Endothelial cell of umbilical vein (primary cell): ENCODE results near the gene ALDH1L1. TPM values are rescaled to one million over a fixed set of nuclear protein-coding genes. Genes with fewer than 3 reads are reported as not detected.

Experiments used
- BruUV-seq: library from RNA; stranded (reverse); fragments of 400-500 nt; replicated peaks from 2 replicates; lab custom pipeline; 2021; lab: Mats Ljungman, UMichigan
- CTCF ChIA-PET: fragments of 300-600, 350-600 bp; sonication (Branson Sonifier 250); formaldehyde crosslinking; loops from one replicate; lab custom pipeline; 2021; ENCODE audit warnings: antibody characterized with exemption, inconsistent platforms; lab: Charles Lee
- POLR2A ChIA-PET: fragments of 300-600, 350-600 bp; sonication (Branson Sonifier 250); formaldehyde crosslinking; loops from one replicate; lab custom pipeline; 2021; ENCODE audit warnings: antibody characterized with exemption, inconsistent platforms; lab: Charles Lee
- DNase-seq: peaks from one replicate; pipeline ENCODE4 v3.0.0-alpha.2; 2011; ENCODE audit warnings: low read depth, low spot score
- FAIRE-seq: peaks from 2 replicates; lab custom pipeline; 2011; peaks lifted over from hg19 to GRCh38; lab: Jason Lieb, UNC
- H2AFZ ChIP-seq: 2 replicates; pipeline ENCODE4 v1.6.0; 2012; ENCODE audit warnings: low read depth, low read length, control low read depth, inconsistent platforms
- H3K27ac ChIP-seq: 2 replicates; pipeline ENCODE4 v1.5.1; 2011; ENCODE audit warnings: low read depth, mild to moderate bottlenecking, control low read depth, low read length, moderate library complexity; ENCODE audit not compliant: insufficient read depth
- H3K27me3 ChIP-seq, 2 experiments: 2 replicates each; pipeline versions ENCODE4 v1.6.0 to v1.6.1; 2011; ENCODE audit warnings: low read length in 2 of 2, mixed read lengths in 1 of 2; ENCODE audit not compliant: control insufficient read depth in 2 of 2, insufficient read depth in 2 of 2
- H3K36me3 ChIP-seq, 2 experiments: 2 replicates in 1 of 2; 3 replicates in 1 of 2; pipeline ENCODE4 v1.5.1; 2011; ENCODE audit warnings: low read length in 2 of 2, mild to moderate bottlenecking in 1 of 2, moderate library complexity in 1 of 2; ENCODE audit not compliant: control insufficient read depth in 2 of 2, insufficient read depth in 2 of 2; ENCODE audit errors: extremely low read depth in 1 of 2
- H3K4me1 ChIP-seq: 3 replicates; pipeline ENCODE4 v1.5.1; 2011; ENCODE audit warnings: mild to moderate bottlenecking, low read length; ENCODE audit not compliant: control insufficient read depth, insufficient read depth; ENCODE audit errors: extremely low read depth
- H3K4me2 ChIP-seq: 2 replicates; pipeline ENCODE4 v1.6.1; 2011; ENCODE audit warnings: low read length, control low read depth, mixed read lengths; ENCODE audit not compliant: insufficient read depth
- H3K4me3 ChIP-seq, 3 experiments: fragments of 200-600 bp in 1 of 3; sonication (generic), shearing (Covaris generic) in 1 of 3; replicated peaks in 1 of 3; 2 replicates each; pipeline ENCODE4 v1.5.1; 2011 to 2016; ENCODE audit warnings: control low read depth in 3 of 3, low read length in 3 of 3, mild to moderate bottlenecking in 2 of 3, inconsistent platforms in 1 of 3, low read depth in 1 of 3, moderate library complexity in 1 of 3; ENCODE audit not compliant: insufficient read depth in 1 of 3
- H3K79me2 ChIP-seq: 2 replicates; pipeline ENCODE4 v1.6.0; 2012; ENCODE audit warnings: low read length, inconsistent platforms; ENCODE audit not compliant: control insufficient read depth, insufficient read depth
- H3K9ac ChIP-seq: replicated peaks from 2 replicates; pipeline ENCODE3; 2011; ENCODE audit warnings: low read length, control low read depth; ENCODE audit not compliant: insufficient read depth; ENCODE audit errors: extremely low read depth
- H3K9me1 ChIP-seq: replicated peaks from 3 replicates; pipeline ENCODE4 v1.6.0; 2011; ENCODE audit warnings: mild to moderate bottlenecking, low read length; ENCODE audit not compliant: control insufficient read depth, insufficient read depth; ENCODE audit errors: extremely low read depth
- H3K9me3 ChIP-seq: replicated peaks from 2 replicates; pipeline ENCODE4 v1.5.1; 2012; ENCODE audit warnings: low read length, inconsistent platforms; ENCODE audit not compliant: control insufficient read depth, insufficient read depth
- H4K20me1 ChIP-seq: replicated peaks from 2 replicates; pipeline ENCODE3; 2011; ENCODE audit warnings: mild to moderate bottlenecking, low read length; ENCODE audit not compliant: control insufficient read depth, insufficient read depth; ENCODE audit errors: extremely low read depth
- CTCF ChIP-seq, 2 donors: IDR thresholded peaks; 1 replicate in 1 of 2; 2 replicates in 1 of 2; pipeline ENCODE4 v1.5.1; 2011; ENCODE audit warnings: low read length in 2 of 2, mild to moderate bottlenecking in 2 of 2, moderate library complexity in 2 of 2, control low read depth in 1 of 2, inconsistent platforms in 1 of 2, low read depth in 1 of 2; ENCODE audit not compliant: insufficient read depth in 1 of 2; ENCODE audit errors: extremely low read depth in 1 of 2
- EZH2 ChIP-seq: IDR thresholded peaks from 2 replicates; pipeline ENCODE4 v1.6.1; 2012; ENCODE audit warnings: borderline replicate concordance, low read depth, mild to moderate bottlenecking, moderate library complexity, low read length, inconsistent platforms; ENCODE audit not compliant: severe bottlenecking
- FOS ChIP-seq: IDR thresholded peaks from 2 replicates; pipeline ENCODE4 v1.6.1; 2011; ENCODE audit warnings: mild to moderate bottlenecking, low read length, moderate library complexity, borderline replicate concordance; ENCODE audit not compliant: insufficient read depth
- GATA2 ChIP-seq: IDR thresholded peaks from 2 replicates; pipeline ENCODE4 v1.7.0; 2011; ENCODE audit warnings: low read depth, mild to moderate bottlenecking, moderate library complexity, mixed read lengths, low read length; ENCODE audit not compliant: insufficient read length, insufficient read depth
- JUN ChIP-seq: IDR thresholded peaks from 2 replicates; pipeline ENCODE4 v1.6.1; 2011; ENCODE audit warnings: borderline replicate concordance, low read depth; ENCODE audit not compliant: insufficient read length, insufficient read depth
- MAX ChIP-seq: IDR thresholded peaks from 2 replicates; pipeline ENCODE4 v1.6.1; 2011; ENCODE audit not compliant: insufficient read depth, insufficient read length
- POLR2A ChIP-seq: IDR thresholded peaks from 2 replicates; pipeline ENCODE4 v1.6.1; 2012; ENCODE audit warnings: low read depth, mild to moderate bottlenecking, control low read depth, low read length
- POLR2AphosphoS5 ChIP-seq: IDR thresholded peaks from 2 replicates; pipeline ENCODE4 v1.6.1; 2012; ENCODE audit warnings: low read depth, mild to moderate bottlenecking, control low read depth, low read length, moderate library complexity; ENCODE audit not compliant: insufficient read depth
- dilution Hi-C: fragments of 300-500 bp; cut with MboI; formaldehyde crosslinking; loops from one replicate; pipeline ENCODE4 v1.15.0; 2019; ENCODE audit warnings: low sequenced_read_pairs; ENCODE audit not compliant: extremely low pct_ligation_motif_present
- intact Hi-C: fragments of 100-400 bp; cut with micrococcal nuclease; formaldehyde crosslinking; loops from one replicate; pipeline ENCODE4 v1.10.0; 2022
- polyA plus RNA-seq, 4 experiments: library from polyadenylated mRNA; depleted of rRNA in 3 of 4; stranded (reverse) in 3 of 4; unstranded in 1 of 4; fragments of >200 nt; gene quantifications; 2 replicates each; pipeline versions ENCODE4 v1.2.1 to v1.2.3, GENCODE V29; 2011 to 2012; ENCODE audit warnings: missing spikeins in 1 of 4
- total RNA-seq: library from RNA; stranded (reverse); gene quantifications from 2 replicates; pipeline ENCODE4 v1.2.3, GENCODE V29; 2021

The ALDH1L1 gene
- total and polyA plus RNA-seq, 2 donors (not counting 3 experiments of a cell fraction or from before 2014, with no cell fraction given): not detected

GRCh38 chr3:126102530-126102951 is 77.8 kb downstream of the ALDH1L1 start:
- no peak for TF ChIP-seq POLR2AphosphoS5
- no peak for TF ChIP-seq CTCF (IDR thresholded peaks at IDR 0.05; ENCODE audit: extremely low read depth in 1 of 2, insufficient read depth in 1 of 2, low read depth in 1 of 2, low read length in 2 of 2)
- TF ChIP-seq JUN: no peak
- no peak for TF ChIP-seq POLR2A
- no peak for TF ChIP-seq FOS
- TF ChIP-seq MAX: no peak
- no peak for TF ChIP-seq GATA2
- no peak for TF ChIP-seq EZH2
- FAIRE-seq: no peak

More at GRCh38 chr3:126102530-126102951, 77.8 kb downstream of the ALDH1L1 start:
- dilution Hi-C loops (no loop called here), intact Hi-C loops (no loop called here)
- Histone ChIP-seq H3K9me1 (no peaks in the 10 kb centered on the region), H2AFZ (no peak overlapping the region), H3K4me1 (no peaks in the 10 kb centered on the region), H3K9me3 (no peaks in the 10 kb centered on the region), H3K27ac (no peak overlapping the region), H3K36me3 (no peaks in the 10 kb centered on the region), H4K20me1 (no peaks in the 10 kb centered on the region), H3K4me2 (no peak overlapping the region), H3K9ac (no peak overlapping the region), H3K79me2 (no peaks in the 10 kb centered on the region), H3K4me3 (no peak overlapping the region), H3K27me3 (peaks cover 3 to 4% of the 10 kb centered on the region in 2 experiments)
- CTCF ChIA-PET: interaction anchor here (1.0 to 1.4 kb wide), 3 partner anchors 14 to 27 kb away, joined by 3 to 5 read pairs (median 3); no protein-coding TSS in a partner anchor
- no TSS peak for BruUV-seq
- DNase-seq: peak; percentile 26
- POLR2A ChIA-PET: no interaction called here
